ENCODE measurements around the gene TSPO.

DNA sequence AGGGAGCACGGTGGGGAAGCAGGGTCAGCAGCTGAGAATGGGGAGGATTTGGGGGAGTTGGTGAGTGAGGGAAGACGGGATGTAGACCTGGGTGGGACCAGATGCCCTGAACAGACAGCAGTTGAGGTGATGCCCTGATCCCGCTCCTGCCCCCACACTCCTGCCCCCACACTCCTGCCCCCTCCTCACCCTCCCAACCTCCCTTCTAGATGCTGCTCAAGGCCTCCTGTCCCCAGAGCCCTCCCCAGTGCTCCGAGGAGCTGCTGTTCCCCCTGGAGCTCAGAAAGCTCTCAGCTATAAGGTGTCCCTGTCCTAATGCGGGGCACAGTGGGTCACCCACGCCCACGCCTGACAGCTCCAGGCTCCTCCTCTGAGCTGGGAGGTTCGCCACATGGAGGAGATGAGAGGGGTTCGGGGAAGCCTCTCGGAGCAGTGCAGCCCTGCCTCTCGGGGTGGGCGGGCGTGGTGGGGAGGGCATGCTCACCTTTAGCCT, 60.6 kb downstream of the TSPO start:
- no peak for TF ChIP-seq ZNF274 (IDR thresholded peaks at IDR 0.05; ENCODE audit: low read depth, low read length)
- TF ChIP-seq YY1 (IDR thresholded peaks at IDR 0.05; ENCODE audit: insufficient read depth, insufficient read length), result no peak

Data from NT2/D1 (cell line).